IMR-90 (cell line): ENCODE measurements around the gene NPTX1.

Experiments used
- BHLHE40 ChIP-seq: fragments of 150-350 bp; IDR thresholded peaks from 2 replicates; pipeline ENCODE4 v1.6.1; 2016; ENCODE audit warnings: mild to moderate bottlenecking, low read depth, low read length
- CEBPB ChIP-seq: IDR thresholded peaks from 2 replicates; pipeline ENCODE4 v1.6.1; 2012; ENCODE audit warnings: low read depth, low read length, improper control_type of control experiment
- CHD1 ChIP-seq: IDR thresholded peaks from 2 replicates; pipeline ENCODE4 v1.6.1; 2012; ENCODE audit warnings: low read depth, low read length, improper control_type of control experiment
- FOS ChIP-seq: fragments of 150-350 bp; IDR thresholded peaks from 2 replicates; pipeline ENCODE4 v1.6.1; 2016; ENCODE audit warnings: low read depth, low read length
- MAZ ChIP-seq: IDR thresholded peaks from 2 replicates; pipeline ENCODE4 v1.6.1; 2012; ENCODE audit warnings: low read depth, mild to moderate bottlenecking, low read length, improper control_type of control experiment, moderate library complexity, borderline replicate concordance
- MXI1 ChIP-seq: IDR thresholded peaks from 2 replicates; pipeline ENCODE4 v1.6.1; 2012; ENCODE audit warnings: low read depth, mild to moderate bottlenecking, low read length, moderate library complexity, borderline replicate concordance
- NFE2L2 ChIP-seq: fragments of 150-350 bp; IDR thresholded peaks from 2 replicates; pipeline ENCODE4 v1.6.1; 2016; ENCODE audit warnings: low read depth, mild to moderate bottlenecking, low read length
- POLR2A ChIP-seq: IDR thresholded peaks from 2 replicates; pipeline ENCODE4 v1.6.1; 2012; ENCODE audit warnings: mild to moderate bottlenecking, low read depth, low read length
- RAD21 ChIP-seq: IDR thresholded peaks from 2 replicates; pipeline ENCODE4 v1.6.1; 2012; ENCODE audit warnings: low read length, improper control_type of control experiment
- SMC3 ChIP-seq: fragments of 150-350 bp; IDR thresholded peaks from 2 replicates; pipeline ENCODE4 v1.6.1; 2016; ENCODE audit warnings: low read depth, mild to moderate bottlenecking, antibody characterized with exemption, low read length, moderate library complexity
- TF ChIP-seq, protein P1 (sequence below): conservative IDR thresholded peaks from 2 replicates; pipeline ENCODE4 v1.5.1; 2012; ENCODE audit warnings: mild to moderate bottlenecking, low read depth, low read length, improper control_type of control experiment
- TF ChIP-seq, protein P2 (sequence below): fragments of 150-350 bp; IDR thresholded peaks from 2 replicates; pipeline ENCODE4 v1.6.1; 2016; ENCODE audit warnings: low read depth, mild to moderate bottlenecking, low read length, moderate library complexity, borderline replicate concordance
- TF ChIP-seq, protein P3 (sequence below): fragments of 150-350 bp; IDR thresholded peaks from 2 replicates; pipeline ENCODE4 v1.6.1; 2017; ENCODE audit warnings: mild to moderate bottlenecking, antibody characterized with exemption, low read length, low read depth

- TF ChIP-seq, protein P1, sequence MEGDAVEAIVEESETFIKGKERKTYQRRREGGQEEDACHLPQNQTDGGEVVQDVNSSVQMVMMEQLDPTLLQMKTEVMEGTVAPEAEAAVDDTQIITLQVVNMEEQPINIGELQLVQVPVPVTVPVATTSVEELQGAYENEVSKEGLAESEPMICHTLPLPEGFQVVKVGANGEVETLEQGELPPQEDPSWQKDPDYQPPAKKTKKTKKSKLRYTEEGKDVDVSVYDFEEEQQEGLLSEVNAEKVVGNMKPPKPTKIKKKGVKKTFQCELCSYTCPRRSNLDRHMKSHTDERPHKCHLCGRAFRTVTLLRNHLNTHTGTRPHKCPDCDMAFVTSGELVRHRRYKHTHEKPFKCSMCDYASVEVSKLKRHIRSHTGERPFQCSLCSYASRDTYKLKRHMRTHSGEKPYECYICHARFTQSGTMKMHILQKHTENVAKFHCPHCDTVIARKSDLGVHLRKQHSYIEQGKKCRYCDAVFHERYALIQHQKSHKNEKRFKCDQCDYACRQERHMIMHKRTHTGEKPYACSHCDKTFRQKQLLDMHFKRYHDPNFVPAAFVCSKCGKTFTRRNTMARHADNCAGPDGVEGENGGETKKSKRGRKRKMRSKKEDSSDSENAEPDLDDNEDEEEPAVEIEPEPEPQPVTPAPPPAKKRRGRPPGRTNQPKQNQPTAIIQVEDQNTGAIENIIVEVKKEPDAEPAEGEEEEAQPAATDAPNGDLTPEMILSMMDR: no peak
- TF ChIP-seq CEBPB (no peak), FOS (peak; percentile 65; the same call in 1 of the 2 replicates), BHLHE40 (peak; percentile 58; the same call in 1 of the 2 replicates), POLR2A (no peak), SMC3 (no peak), RAD21 (no peak), CHD1 (no peak), NFE2L2 (no peak), MXI1 (no peak), MAZ (no peak)
- TF ChIP-seq, protein P2, sequence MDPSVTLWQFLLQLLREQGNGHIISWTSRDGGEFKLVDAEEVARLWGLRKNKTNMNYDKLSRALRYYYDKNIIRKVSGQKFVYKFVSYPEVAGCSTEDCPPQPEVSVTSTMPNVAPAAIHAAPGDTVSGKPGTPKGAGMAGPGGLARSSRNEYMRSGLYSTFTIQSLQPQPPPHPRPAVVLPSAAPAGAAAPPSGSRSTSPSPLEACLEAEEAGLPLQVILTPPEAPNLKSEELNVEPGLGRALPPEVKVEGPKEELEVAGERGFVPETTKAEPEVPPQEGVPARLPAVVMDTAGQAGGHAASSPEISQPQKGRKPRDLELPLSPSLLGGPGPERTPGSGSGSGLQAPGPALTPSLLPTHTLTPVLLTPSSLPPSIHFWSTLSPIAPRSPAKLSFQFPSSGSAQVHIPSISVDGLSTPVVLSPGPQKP: no peak
- TF ChIP-seq, protein P3, sequence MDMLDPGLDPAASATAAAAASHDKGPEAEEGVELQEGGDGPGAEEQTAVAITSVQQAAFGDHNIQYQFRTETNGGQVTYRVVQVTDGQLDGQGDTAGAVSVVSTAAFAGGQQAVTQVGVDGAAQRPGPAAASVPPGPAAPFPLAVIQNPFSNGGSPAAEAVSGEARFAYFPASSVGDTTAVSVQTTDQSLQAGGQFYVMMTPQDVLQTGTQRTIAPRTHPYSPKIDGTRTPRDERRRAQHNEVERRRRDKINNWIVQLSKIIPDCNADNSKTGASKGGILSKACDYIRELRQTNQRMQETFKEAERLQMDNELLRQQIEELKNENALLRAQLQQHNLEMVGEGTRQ: no peak
Observed at GRCh38 chr17:80512233-80512632, 35.8 kb upstream of the NPTX1 start.
